Loucy (cell line): ENCODE results near the gene CACNA1C.

Source experiments
- CTCF ChIP-seq: fragments of 200-600 bp; sonication (generic); conservative IDR thresholded peaks from 2 replicates; pipeline ENCODE4 v1.5.1; 2014; ENCODE audit warnings: mild to moderate bottlenecking, antibody characterized with exemption, low read length
- EZH2phosphoT487 ChIP-seq: fragments of 200-600 bp; IDR thresholded peaks from 2 replicates; pipeline ENCODE4 v1.6.1; 2018; ENCODE audit warnings: antibody characterized with exemption, mild to moderate bottlenecking, moderate library complexity, borderline replicate concordance

DNA sequence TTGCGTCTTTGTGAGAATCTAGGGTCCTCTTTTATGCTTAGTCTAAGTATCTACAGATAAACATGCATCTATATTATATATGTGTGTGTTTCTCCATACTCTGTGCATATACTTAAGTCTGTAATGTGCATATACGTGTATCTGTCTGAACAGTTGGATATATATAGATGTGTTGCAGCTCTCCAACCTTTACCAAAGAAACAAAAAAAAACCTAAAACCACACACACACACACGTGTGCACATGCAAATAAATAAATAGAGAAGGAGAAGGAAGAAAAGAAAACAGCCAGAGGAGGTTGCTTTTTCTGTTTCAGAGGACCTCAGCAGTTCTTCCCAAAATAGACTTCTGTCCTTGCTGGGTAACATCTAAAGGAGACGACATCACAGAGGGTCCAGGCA lies 244.9 kb downstream of the CACNA1C start:
- TF ChIP-seq CTCF (no peak), EZH2phosphoT487 (no peak)
